SK-N-SH treated with all-trans-retinoic acid at 6 μM for 48 hours (cell line): ENCODE results near the gene GMIP.

Source experiments
- CREB5 ChIP-seq: fragments of 250-450 bp; sonication (Bioruptor Pico); IDR thresholded peaks from 2 replicates; pipeline ENCODE4 v1.5.1; 2020; ENCODE audit warnings: low read depth, mild to moderate bottlenecking, moderate library complexity
- CSDC2 ChIP-seq: fragments of 250-450 bp; sonication (Bioruptor Pico); IDR thresholded peaks from 2 replicates; pipeline ENCODE4 v1.5.0; 2020; ENCODE audit warnings: mild to moderate bottlenecking, moderate library complexity
- GLIS3 ChIP-seq: fragments of 250-450 bp; sonication (Bioruptor Pico); IDR thresholded peaks from 2 replicates; pipeline ENCODE4 v1.5.0; 2020; ENCODE audit warnings: mild to moderate bottlenecking, moderate library complexity
- TSHZ2 ChIP-seq: fragments of 250-450 bp; sonication (Bioruptor Pico); IDR thresholded peaks from 2 replicates; pipeline ENCODE4 v1.5.0; 2020; ENCODE audit warnings: mild to moderate bottlenecking, moderate library complexity
- ZNF70 ChIP-seq: fragments of 450-650 bp; formaldehyde crosslinking; IDR thresholded peaks from 2 replicates; pipeline ENCODE4 v1.5.0; 2020; ENCODE audit warnings: mild to moderate bottlenecking, moderate library complexity

GRCh38 chr19:19582471-19582870 is 61.0 kb downstream of the GMIP start:
- TF ChIP-seq ZNF70 = no peak
- TF ChIP-seq CREB5 (CRISPR knock-in tag) = no peak
- no peak for TF ChIP-seq TSHZ2 (CRISPR knock-in tag)
- no peak for TF ChIP-seq GLIS3
- no peak for TF ChIP-seq CSDC2 (CRISPR knock-in tag)
